Measurements from ENCODE around the gene MID1.

- TF ChIP-seq CTCF (conservative IDR thresholded peaks at IDR 0.05) (no peak), EZH2 (IDR thresholded peaks at IDR 0.05; ENCODE audit: low read depth) (no peak)
Measured at GRCh38 chrX:10526451-10526850, 93.9 kb downstream of the MID1 start.

All from PC-9 (cell line).